ENCODE results near the gene HGFAC.
A peak's percentile ranks its signal among the peaks of the same experiment; 100 is the strongest.

Gene HGFAC

GRCh38 chr4:3413675-3414420 lies 27.9 kb upstream of the HGFAC start:
- H3K27ac Mint-ChIP-seq (ENCODE audit: low read depth), result peak overlapping the region; percentile 78
- no peaks in the 10 kb centered on the region for H3K27me3 Mint-ChIP-seq
- H3K4me1 Mint-ChIP-seq, result peaks cover 4% of the 10 kb centered on the region
- no peak for DNase-seq (ENCODE audit: low spot score in 2 of 2)
- ATAC-seq (replicated peaks; ENCODE audit: extremely low read depth, poor library complexity, severe bottlenecking), result no peak
- H3K36me3 Mint-ChIP-seq (ENCODE audit: insufficient read depth), result peaks cover 5% of the 10 kb centered on the region
- H3K4me3 Mint-ChIP-seq, result no peak overlapping the region
- no peaks in the 10 kb centered on the region for H3K9me3 Mint-ChIP-seq

DNA sequence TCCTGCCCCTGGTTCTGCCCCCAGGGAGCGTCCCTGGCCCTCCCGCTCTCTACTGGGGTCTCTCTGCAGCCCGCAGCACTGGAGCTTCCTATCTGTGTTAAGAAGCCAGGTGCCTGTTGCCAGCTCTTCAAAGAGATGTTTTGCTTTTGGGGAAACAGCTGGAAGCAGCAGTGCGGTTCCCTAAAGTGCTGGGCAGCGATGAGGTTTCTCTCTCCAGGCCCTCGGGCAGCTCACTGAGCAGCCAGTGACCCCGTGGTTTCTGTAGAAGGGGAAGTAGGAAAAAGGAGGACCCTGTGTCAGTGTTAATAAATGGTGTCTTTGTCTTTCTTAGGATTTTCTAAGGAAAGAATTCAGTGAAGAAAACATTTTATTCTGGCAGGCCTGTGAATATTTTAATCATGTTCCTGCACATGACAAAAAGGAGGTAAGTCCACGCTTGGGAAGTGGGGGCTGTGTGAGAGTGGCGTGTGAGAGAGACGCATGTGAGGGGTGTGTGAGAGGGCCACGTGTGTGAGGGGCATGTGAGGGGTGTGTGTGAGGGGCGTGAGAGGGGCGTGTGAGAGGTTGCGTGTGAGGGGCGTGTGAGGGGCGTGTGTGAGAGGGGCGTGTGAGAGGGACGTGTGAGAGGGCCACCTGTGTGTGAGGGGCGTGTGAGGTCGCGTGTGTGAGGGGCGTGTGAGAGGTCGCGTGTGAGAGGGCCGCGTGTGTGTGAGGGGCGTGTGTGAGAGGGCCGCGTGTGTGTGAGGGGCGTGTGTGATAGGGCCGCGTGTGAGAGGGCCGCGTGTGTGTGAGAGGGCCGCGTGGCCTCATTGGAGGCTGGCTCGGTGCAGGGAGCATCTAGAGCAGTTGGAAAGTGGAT lies 27.1 kb upstream of the HGFAC start:
- Mint-ChIP-seq H3K4me1 (peaks cover 4% of the 10 kb centered on the region), H3K36me3 (ENCODE audit: insufficient read depth) (peaks cover 7% of the 10 kb centered on the region), H3K27ac (ENCODE audit: low read depth) (peak overlapping the region; percentile 78), H3K9me3 (no peaks in the 10 kb centered on the region), H3K4me3 (no peak overlapping the region), H3K27me3 (no peaks in the 10 kb centered on the region)
- ATAC-seq (replicated peaks; ENCODE audit: extremely low read depth, poor library complexity, severe bottlenecking) (no peak), DNase-seq (ENCODE audit: low spot score in 2 of 2) (no peak)

DNA sequence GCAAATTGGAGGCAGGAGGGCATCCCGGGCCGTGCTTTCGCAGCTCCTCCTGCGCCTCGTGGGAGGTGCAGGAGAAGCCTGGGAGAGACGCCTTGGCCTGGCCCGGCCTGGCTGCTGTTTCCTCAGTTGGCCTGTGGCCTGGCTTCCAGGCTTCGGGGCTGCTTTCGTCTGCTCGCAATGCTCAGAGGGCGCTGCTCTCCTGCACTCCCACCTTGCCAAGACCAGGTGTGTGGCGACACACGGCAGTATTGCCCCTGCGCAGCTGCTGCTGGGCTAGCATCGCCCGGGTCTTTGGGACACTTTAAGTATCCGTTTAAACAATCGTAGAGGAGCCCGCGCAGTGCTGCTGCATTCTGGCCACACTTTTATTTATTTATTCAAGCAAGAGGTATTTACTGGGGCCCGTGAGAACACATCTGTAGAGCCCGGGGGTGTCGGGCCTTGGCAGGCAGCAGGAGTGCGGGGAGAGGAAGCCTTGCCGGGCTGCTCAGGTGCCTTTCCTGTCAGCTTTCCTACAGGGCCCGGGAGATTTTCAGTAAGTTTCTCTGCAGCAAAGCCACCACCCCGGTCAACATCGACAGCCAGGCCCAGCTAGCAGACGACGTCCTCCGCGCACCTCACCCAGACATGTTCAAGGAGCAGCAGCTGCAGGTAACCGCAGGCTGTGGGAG lies 26.2 kb upstream of the HGFAC start:
- no peak overlapping the region for H3K27ac Mint-ChIP-seq (ENCODE audit: low read depth)
- H3K36me3 Mint-ChIP-seq (ENCODE audit: insufficient read depth), result peaks cover 7% of the 10 kb centered on the region
- no peaks in the 10 kb centered on the region for H3K9me3 Mint-ChIP-seq
- no peak overlapping the region for H3K4me3 Mint-ChIP-seq
- H3K27me3 Mint-ChIP-seq, result no peaks in the 10 kb centered on the region
- peaks cover 4% of the 10 kb centered on the region for H3K4me1 Mint-ChIP-seq
- no peak for DNase-seq (ENCODE audit: low spot score in 2 of 2)
- ATAC-seq (replicated peaks; ENCODE audit: extremely low read depth, poor library complexity, severe bottlenecking), result no peak

DNA sequence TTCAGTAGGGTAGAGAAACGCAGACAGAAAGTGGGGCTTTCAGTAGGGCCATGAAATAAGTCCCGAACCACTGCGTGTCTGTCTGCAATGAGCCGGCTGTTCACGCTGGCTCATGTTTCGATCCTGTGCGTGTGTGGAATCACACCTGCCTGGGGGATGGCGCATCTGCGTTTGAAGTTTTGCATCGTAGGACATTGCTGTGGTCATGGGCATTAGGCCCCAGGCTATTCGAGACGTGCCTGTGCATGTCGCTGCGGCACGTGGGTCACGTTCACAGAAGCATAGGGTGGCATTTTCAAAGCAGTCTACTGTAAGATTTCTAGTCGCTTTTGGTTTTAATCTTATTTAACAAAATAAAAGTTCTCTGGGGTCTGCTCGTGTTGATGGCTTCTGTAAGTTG lies 25.5 kb upstream of the HGFAC start:
- H3K4me3 Mint-ChIP-seq, result no peak overlapping the region
- no peaks in the 10 kb centered on the region for H3K27me3 Mint-ChIP-seq
- H3K4me1 Mint-ChIP-seq, result no peaks in the 10 kb centered on the region
- no peak for ATAC-seq (replicated peaks; ENCODE audit: extremely low read depth, poor library complexity, severe bottlenecking)
- no peak for DNase-seq (ENCODE audit: low spot score in 2 of 2)
- no peaks in the 10 kb centered on the region for H3K9me3 Mint-ChIP-seq
- peaks cover 7% of the 10 kb centered on the region for H3K36me3 Mint-ChIP-seq (ENCODE audit: insufficient read depth)
- no peak overlapping the region for H3K27ac Mint-ChIP-seq (ENCODE audit: low read depth)

GRCh38 chr4:3416821-3417221 lies 24.9 kb upstream of the HGFAC start:
- Mint-ChIP-seq H3K9me3 (no peaks in the 10 kb centered on the region), H3K36me3 (ENCODE audit: insufficient read depth) (peaks cover 7% of the 10 kb centered on the region), H3K4me1 (no peaks in the 10 kb centered on the region), H3K4me3 (no peak overlapping the region), H3K27ac (ENCODE audit: low read depth) (no peak overlapping the region), H3K27me3 (no peaks in the 10 kb centered on the region)
- ATAC-seq (replicated peaks; ENCODE audit: extremely low read depth, poor library complexity, severe bottlenecking), result no peak
- no peak for DNase-seq (ENCODE audit: low spot score in 2 of 2)

DNA sequence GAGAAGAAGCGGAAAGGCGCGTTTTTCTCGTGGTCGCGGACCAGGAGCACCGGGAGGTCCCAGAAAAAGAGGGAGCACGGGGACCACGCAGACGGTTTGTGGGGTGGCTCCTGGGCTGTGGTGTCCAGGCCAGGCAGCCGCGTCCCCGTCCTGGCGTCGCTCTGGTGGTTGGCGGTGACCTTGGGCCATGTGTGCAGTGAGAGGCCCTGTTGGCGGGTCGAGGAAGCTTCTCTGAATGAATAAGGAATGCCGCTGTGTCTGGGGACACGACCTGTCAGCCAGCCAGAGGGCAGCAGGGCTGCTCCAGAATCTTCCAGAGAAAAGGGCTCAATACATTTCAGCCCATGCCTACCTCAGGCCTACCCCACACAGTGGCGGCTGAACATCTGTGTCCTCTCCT lies 24.3 kb upstream of the HGFAC start:
- H3K36me3 Mint-ChIP-seq (ENCODE audit: insufficient read depth), result peaks cover 7% of the 10 kb centered on the region
- no peaks in the 10 kb centered on the region for H3K4me1 Mint-ChIP-seq
- H3K4me3 Mint-ChIP-seq, result no peak overlapping the region
- DNase-seq (ENCODE audit: low spot score in 2 of 2) (no peak), ATAC-seq (replicated peaks; ENCODE audit: extremely low read depth, poor library complexity, severe bottlenecking) (no peak)
- H3K27me3 Mint-ChIP-seq, result no peaks in the 10 kb centered on the region
- H3K9me3 Mint-ChIP-seq, result no peaks in the 10 kb centered on the region
- no peak overlapping the region for H3K27ac Mint-ChIP-seq (ENCODE audit: low read depth)

GRCh38 chr4:3418029-3418762 lies 23.6 kb upstream of the HGFAC start:
- H3K36me3 Mint-ChIP-seq (ENCODE audit: insufficient read depth), result peaks cover 7% of the 10 kb centered on the region
- no peaks in the 10 kb centered on the region for H3K9me3 Mint-ChIP-seq
- no peaks in the 10 kb centered on the region for H3K4me1 Mint-ChIP-seq
- H3K27ac Mint-ChIP-seq (ENCODE audit: low read depth), result no peak overlapping the region
- no peaks in the 10 kb centered on the region for H3K27me3 Mint-ChIP-seq
- ATAC-seq (replicated peaks; ENCODE audit: extremely low read depth, poor library complexity, severe bottlenecking) (no peak), DNase-seq (ENCODE audit: low spot score in 2 of 2) (no peak)
- no peak overlapping the region for H3K4me3 Mint-ChIP-seq

- Mint-ChIP-seq H3K9me3 (no peaks in the 10 kb centered on the region), H3K4me3 (no peak overlapping the region), H3K4me1 (no peaks in the 10 kb centered on the region), H3K27me3 (no peaks in the 10 kb centered on the region), H3K27ac (ENCODE audit: low read depth) (no peak overlapping the region), H3K36me3 (ENCODE audit: insufficient read depth) (peaks cover 7% of the 10 kb centered on the region)
- DNase-seq (ENCODE audit: low spot score in 2 of 2), result no peak
- ATAC-seq (replicated peaks; ENCODE audit: extremely low read depth, poor library complexity, severe bottlenecking), result no peak
Observed at GRCh38 chr4:3419836-3420605, 21.7 kb upstream of the HGFAC start.

DNA sequence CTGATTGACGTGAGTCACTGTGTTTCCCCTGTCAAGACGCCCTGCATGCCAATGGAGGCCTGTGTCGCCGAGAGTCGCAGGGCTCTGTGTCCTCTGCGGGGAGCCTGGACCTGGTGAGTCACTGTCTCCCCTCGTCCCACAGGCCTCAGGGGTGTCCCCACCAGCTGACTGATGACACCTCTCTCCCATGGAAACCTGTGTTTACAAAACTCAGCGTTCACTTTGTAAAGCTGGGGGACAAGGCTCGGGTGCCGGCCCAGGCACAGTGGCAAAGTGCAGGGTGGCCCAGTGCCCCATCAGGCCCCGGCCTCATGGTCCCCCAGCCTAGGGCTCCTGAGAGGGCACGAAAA lies 21.2 kb upstream of the HGFAC start:
- no peak overlapping the region for H3K27ac Mint-ChIP-seq (ENCODE audit: low read depth)
- no peaks in the 10 kb centered on the region for H3K9me3 Mint-ChIP-seq
- ATAC-seq (replicated peaks; ENCODE audit: extremely low read depth, poor library complexity, severe bottlenecking) (no peak), DNase-seq (ENCODE audit: low spot score in 2 of 2) (no peak)
- no peaks in the 10 kb centered on the region for H3K4me1 Mint-ChIP-seq
- H3K36me3 Mint-ChIP-seq (ENCODE audit: insufficient read depth), result peaks cover 7% of the 10 kb centered on the region
- H3K27me3 Mint-ChIP-seq, result no peaks in the 10 kb centered on the region
- no peak overlapping the region for H3K4me3 Mint-ChIP-seq

GRCh38 chr4:3420956-3421355 lies 20.8 kb upstream of the HGFAC start:
- DNase-seq (ENCODE audit: low spot score in 2 of 2) (no peak), ATAC-seq (replicated peaks; ENCODE audit: extremely low read depth, poor library complexity, severe bottlenecking) (no peak)
- H3K27ac Mint-ChIP-seq (ENCODE audit: low read depth), result no peak overlapping the region
- H3K4me1 Mint-ChIP-seq, result no peaks in the 10 kb centered on the region
- no peaks in the 10 kb centered on the region for H3K9me3 Mint-ChIP-seq
- no peak overlapping the region for H3K4me3 Mint-ChIP-seq
- no peaks in the 10 kb centered on the region for H3K27me3 Mint-ChIP-seq
- peaks cover 7% of the 10 kb centered on the region for H3K36me3 Mint-ChIP-seq (ENCODE audit: insufficient read depth)

GRCh38 chr4:3421470-3421869 lies 20.3 kb upstream of the HGFAC start:
- ATAC-seq (replicated peaks; ENCODE audit: extremely low read depth, poor library complexity, severe bottlenecking) (no peak), DNase-seq (ENCODE audit: low spot score in 2 of 2) (no peak)
- H3K9me3 Mint-ChIP-seq, result no peaks in the 10 kb centered on the region
- H3K36me3 Mint-ChIP-seq (ENCODE audit: insufficient read depth), result peaks cover 7% of the 10 kb centered on the region
- no peaks in the 10 kb centered on the region for H3K4me1 Mint-ChIP-seq
- H3K27me3 Mint-ChIP-seq, result no peaks in the 10 kb centered on the region
- H3K27ac Mint-ChIP-seq (ENCODE audit: low read depth), result no peak overlapping the region
- no peak overlapping the region for H3K4me3 Mint-ChIP-seq

Data from central memory CD8-positive, alpha-beta T cell (primary cell).